HG03196 (cell line): ENCODE data around the gene IDH3B.
"Not testable (repeated sequence)": the region's sequence is repeated elsewhere in the genome, so short reads cannot be mapped to it uniquely, and the experiment has no call there.

Source experiments
- ATAC-seq: cut with Tn5 transposase; IDR thresholded peaks from one replicate; pipeline ENCODE4 v1.9.1; 2021; ENCODE audit not compliant: unreplicated experiment

Gene IDH3B

GRCh38 chr20:2695206-2695983 is 31.4 kb upstream of the IDH3B start:
- no peak for ATAC-seq

GRCh38 chr20:2694519-2694918 is 30.5 kb upstream of the IDH3B start:
- ATAC-seq = no peak

GRCh38 chr20:2694008-2694471 is 30.0 kb upstream of the IDH3B start:
- ATAC-seq = no peak

GRCh38 chr20:2693286-2694007 is 29.4 kb upstream of the IDH3B start:
- no peak for ATAC-seq

- no peak for ATAC-seq
Observed at GRCh38 chr20:2692886-2693285, 28.9 kb upstream of the IDH3B start.

GRCh38 chr20:2692036-2692885 is 28.2 kb upstream of the IDH3B start, which contains the start of gene EBF4:
Gene EBF4, plus strand, starts transcription at chr20:2692780. Its CDS starts 866 bp downstream, at chr20:2693646.
- no peak for ATAC-seq

- ATAC-seq = no peak
Observed at GRCh38 chr20:2691663-2692035, 27.6 kb upstream of the IDH3B start.

- no peak for ATAC-seq
Observed at GRCh38 chr20:2691127-2691526, 27.1 kb upstream of the IDH3B start.

GRCh38 chr20:2690718-2691117 is 26.7 kb upstream of the IDH3B start:
- no peak for ATAC-seq

- no peak for ATAC-seq
Observed at GRCh38 chr20:2690213-2690612, 26.2 kb upstream of the IDH3B start.

- ATAC-seq = no peak
Observed at GRCh38 chr20:2688041-2688591, 24.1 kb upstream of the IDH3B start.

- ATAC-seq = no peak
Observed at GRCh38 chr20:2687514-2687913, 23.5 kb upstream of the IDH3B start.

- not testable (repeated sequence) for ATAC-seq
Observed at GRCh38 chr20:2684817-2685216, 20.8 kb upstream of the IDH3B start.

- ATAC-seq = not testable (repeated sequence)
Observed at GRCh38 chr20:2682040-2682439, 18.0 kb upstream of the IDH3B start.

GRCh38 chr20:2680046-2680445 is 16.0 kb upstream of the IDH3B start:
- no peak for ATAC-seq

GRCh38 chr20:2673453-2673852 is 9.4 kb upstream of the IDH3B start:
- no peak for ATAC-seq

GRCh38 chr20:2672446-2672845 is 8.4 kb upstream of the IDH3B start:
- ATAC-seq = no peak

GRCh38 chr20:2671977-2672376 is 8.0 kb upstream of the IDH3B start:
- no peak for ATAC-seq

- ATAC-seq = peak; percentile 5
Observed at GRCh38 chr20:2663364-2663886, 591 bp downstream of the IDH3B start.

GRCh38 chr20:2659547-2659946 is 4.5 kb downstream of the IDH3B start:
- ATAC-seq = no peak
